K562 (cell line): ENCODE data around the gene CRY2. TPM values are rescaled to one million over a fixed set of nuclear protein-coding genes. Genes with fewer than 3 reads are reported as not detected.

Experiments
- CHD1 ChIP-seq: fragments of 200-600 bp; sonication (generic); IDR thresholded peaks from one replicate; pipeline ENCODE4 v1.6.1; 2012; ENCODE audit warnings: mild to moderate bottlenecking, moderate library complexity, low read length, inconsistent platforms
- CREM ChIP-seq: IDR thresholded peaks from 2 replicates; pipeline ENCODE4 v1.6.1; 2014; ENCODE audit warnings: antibody characterized with exemption, low read depth
- CSDE1 ChIP-seq, 2 experiments: fragments of 450-650 bp; IDR thresholded peaks; 2 replicates each; pipeline ENCODE4 v1.6.1; 2016; ENCODE audit warnings: mild to moderate bottlenecking in 1 of 2
- DPF2 ChIP-seq: fragments of 450-650 bp; IDR thresholded peaks from 2 replicates; pipeline ENCODE4 v1.6.1; 2016
- E2F5 ChIP-seq: sonication (generic); formaldehyde crosslinking; IDR thresholded peaks from 2 replicates; pipeline ENCODE4 v1.8.0; 2022; ENCODE audit warnings: mild to moderate bottlenecking, missing genetic modification reagents
- HDAC2 ChIP-seq: fragments of 450-650 bp; IDR thresholded peaks from 2 replicates; pipeline ENCODE4 v1.6.1; 2016; ENCODE audit warnings: mild to moderate bottlenecking
- NR2F6 ChIP-seq: fragments of 450-650 bp; formaldehyde crosslinking; IDR thresholded peaks from 2 replicates; pipeline ENCODE4 v1.4.0; 2020; ENCODE audit warnings: mild to moderate bottlenecking
- NRF1 ChIP-seq, 2 experiments: fragments of 450-650 bp; IDR thresholded peaks in 1 of 2; conservative IDR thresholded peaks in 1 of 2; 2 replicates each; pipeline ENCODE4 v1.6.1; 2014; ENCODE audit warnings: mild to moderate bottlenecking in 2 of 2
- POLR2AphosphoS2 ChIP-seq: IDR thresholded peaks from 2 replicates; pipeline ENCODE4 v1.6.1; 2012; ENCODE audit warnings: low read length, improper control_type of control experiment
- POLR2AphosphoS5 ChIP-seq: IDR thresholded peaks from 2 replicates; pipeline ENCODE4 v1.6.1; 2011; ENCODE audit warnings: mild to moderate bottlenecking, low read depth, low read length, moderate library complexity; ENCODE audit not compliant: control insufficient read depth, insufficient read depth
- RBFOX2 ChIP-seq: fragments of 200-400 bp; formaldehyde crosslinking; IDR thresholded peaks from 2 replicates; pipeline ENCODE4 v1.6.1; 2017; ENCODE audit warnings: low read depth, mild to moderate bottlenecking, low read length, moderate library complexity
- SMAD4 ChIP-seq: fragments of 250-450 bp; sonication (Bioruptor Pico); conservative IDR thresholded peaks from 2 replicates; pipeline ENCODE4 v1.8.0; 2021; ENCODE audit warnings: inconsistent platforms, mild to moderate bottlenecking, moderate library complexity
- STAT5B ChIP-seq: fragments of 250-450 bp; sonication (Bioruptor Pico); IDR thresholded peaks from 2 replicates; pipeline ENCODE4 v1.8.0; 2021; ENCODE audit warnings: mild to moderate bottlenecking, inconsistent platforms
- TBL1XR1 ChIP-seq, 2 experiments: IDR thresholded peaks; 2 replicates each; pipeline ENCODE4 v1.6.1; 2012; ENCODE audit warnings: improper control_type of control experiment in 2 of 2, low read length in 2 of 2, mild to moderate bottlenecking in 1 of 2
- ZNF780A ChIP-seq: fragments of 250-450 bp; sonication (Bioruptor Pico); IDR thresholded peaks from 2 replicates; pipeline ENCODE4 v1.5.0; 2021; ENCODE audit warnings: mild to moderate bottlenecking
- polyA plus RNA-seq, 8 experiments: library from polyadenylated mRNA; depleted of rRNA in 4 of 8; stranded (reverse) in 5 of 8; unstranded in 3 of 8; fragments of >200 nt; fragmentation: Nextera tagmentation in 2 of 8; fragmentation: Illumina TruSeq in 1 of 8; extraction: Ambion mirVana in 2 of 8; extraction: Trizol in 1 of 8; gene quantifications; 2 replicates each; pipeline versions ENCODE4 v1.2.1 to v1.2.3, GENCODE V29; 2011 to 2014; ENCODE audit warnings: inconsistent platforms in 1 of 8, missing spikeins in 1 of 8
- total RNA-seq, 7 experiments: library from RNA; depleted of rRNA in 6 of 7; stranded (reverse); fragments of >200 nt in 6 of 7; fragmentation: Illumina TruSeq in 2 of 7; extraction: Trizol in 2 of 7; gene quantifications; 2 replicates each; pipeline versions ENCODE4 v1.2.1 to v1.2.3, GENCODE V29; 2011 to 2021; ENCODE audit warnings: low replicate concordance in 1 of 7
- TF ChIP-seq, protein P1 (sequence below): fragments of 250-450 bp; sonication (Bioruptor Pico); IDR thresholded peaks from 2 replicates; pipeline ENCODE4 v1.5.0; 2022; ENCODE audit warnings: mild to moderate bottlenecking
- TF ChIP-seq, protein P2 (sequence below): fragments of 450-650 bp; IDR thresholded peaks from one replicate; pipeline ENCODE4 v1.6.1; 2018; ENCODE audit warnings: mild to moderate bottlenecking, moderate library complexity; ENCODE audit not compliant: partially characterized antibody

Gene CRY2
- total and polyA plus RNA-seq, 9 of the 15 experiments (the other 6 are each of a cell fraction or from before 2014, with no cell fraction given) = 2.3 to 23.9 (median 14.8) TPM

DNA sequence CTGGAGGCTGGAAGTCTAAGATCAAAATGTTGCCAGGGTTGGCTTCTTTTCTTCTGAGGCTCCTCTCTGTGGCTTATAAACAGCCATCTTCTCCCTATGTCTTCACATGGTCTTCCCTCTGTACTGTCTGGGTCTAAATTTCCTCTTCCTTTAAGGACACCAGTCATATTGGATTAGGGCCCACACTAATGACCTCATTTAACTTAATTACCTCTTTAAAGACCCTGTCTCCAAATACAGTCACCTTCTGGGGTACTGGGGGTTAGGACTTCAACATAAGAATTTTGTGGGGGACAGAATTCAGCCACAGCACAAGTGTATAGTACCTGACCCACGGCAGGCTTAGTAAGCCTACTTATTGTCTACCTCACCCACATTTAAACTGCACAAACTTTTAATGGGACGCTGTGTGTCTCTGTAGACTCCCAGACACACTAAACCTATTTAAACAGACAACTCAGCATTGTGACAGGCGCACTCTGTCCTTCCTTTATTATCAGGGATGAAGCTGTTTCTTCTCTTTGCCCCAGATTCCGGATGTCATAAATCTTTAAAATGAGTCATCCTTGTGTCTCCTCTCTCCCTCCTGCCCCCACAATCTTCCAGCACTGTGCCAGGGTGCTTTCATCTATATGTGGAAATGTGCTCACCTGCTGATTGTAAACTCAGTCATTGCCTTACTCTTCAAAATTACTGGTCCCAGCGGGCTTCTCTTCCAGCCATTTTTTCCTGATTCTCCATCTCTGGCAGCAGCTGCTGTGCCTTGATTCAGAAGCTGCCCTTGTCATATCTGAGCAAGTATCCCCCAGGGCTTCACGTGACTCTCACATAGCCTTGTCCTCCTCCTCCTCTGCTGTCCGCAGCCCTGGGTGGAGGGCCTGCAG is 32.8 kb downstream of the CRY2 start (continued):
- TF ChIP-seq RBFOX2 = no peak
- TF ChIP-seq E2F5 (CRISPR knock-in tag) = no peak
- no peak for TF ChIP-seq ZNF780A (CRISPR knock-in tag)
- no peak for TF ChIP-seq STAT5B (CRISPR knock-in tag)
- TF ChIP-seq DPF2 = peak; percentile 95
- TF ChIP-seq CREM = 0 out of 2 replicates have a peak, but pooled peaks have one; percentile 15
- no peak for TF ChIP-seq CSDE1 (IDR thresholded peaks at IDR 0.05)
- no peak for TF ChIP-seq NR2F6 (CRISPR knock-in tag)
- no peak for TF ChIP-seq CHD1
- TF ChIP-seq HDAC2 = peak; percentile 84
- 0 out of 4 replicates have a peak, but pooled peaks of 1 of the 2 experiments have one; percentile 24 for TF ChIP-seq TBL1XR1 (IDR thresholded peaks at IDR 0.05; ENCODE audit: low read length in 2 of 2)
- TF ChIP-seq, protein P1, sequence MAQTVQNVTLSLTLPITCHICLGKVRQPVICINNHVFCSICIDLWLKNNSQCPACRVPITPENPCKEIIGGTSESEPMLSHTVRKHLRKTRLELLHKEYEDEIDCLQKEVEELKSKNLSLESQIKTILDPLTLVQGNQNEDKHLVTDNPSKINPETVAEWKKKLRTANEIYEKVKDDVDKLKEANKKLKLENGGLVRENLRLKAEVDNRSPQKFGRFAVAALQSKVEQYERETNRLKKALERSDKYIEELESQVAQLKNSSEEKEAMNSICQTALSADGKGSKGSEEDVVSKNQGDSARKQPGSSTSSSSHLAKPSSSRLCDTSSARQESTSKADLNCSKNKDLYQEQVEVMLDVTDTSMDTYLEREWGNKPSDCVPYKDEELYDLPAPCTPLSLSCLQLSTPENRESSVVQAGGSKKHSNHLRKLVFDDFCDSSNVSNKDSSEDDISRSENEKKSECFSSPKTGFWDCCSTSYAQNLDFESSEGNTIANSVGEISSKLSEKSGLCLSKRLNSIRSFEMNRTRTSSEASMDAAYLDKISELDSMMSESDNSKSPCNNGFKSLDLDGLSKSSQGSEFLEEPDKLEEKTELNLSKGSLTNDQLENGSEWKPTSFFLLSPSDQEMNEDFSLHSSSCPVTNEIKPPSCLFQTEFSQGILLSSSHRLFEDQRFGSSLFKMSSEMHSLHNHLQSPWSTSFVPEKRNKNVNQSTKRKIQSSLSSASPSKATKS = no peak
- TF ChIP-seq, protein P2, sequence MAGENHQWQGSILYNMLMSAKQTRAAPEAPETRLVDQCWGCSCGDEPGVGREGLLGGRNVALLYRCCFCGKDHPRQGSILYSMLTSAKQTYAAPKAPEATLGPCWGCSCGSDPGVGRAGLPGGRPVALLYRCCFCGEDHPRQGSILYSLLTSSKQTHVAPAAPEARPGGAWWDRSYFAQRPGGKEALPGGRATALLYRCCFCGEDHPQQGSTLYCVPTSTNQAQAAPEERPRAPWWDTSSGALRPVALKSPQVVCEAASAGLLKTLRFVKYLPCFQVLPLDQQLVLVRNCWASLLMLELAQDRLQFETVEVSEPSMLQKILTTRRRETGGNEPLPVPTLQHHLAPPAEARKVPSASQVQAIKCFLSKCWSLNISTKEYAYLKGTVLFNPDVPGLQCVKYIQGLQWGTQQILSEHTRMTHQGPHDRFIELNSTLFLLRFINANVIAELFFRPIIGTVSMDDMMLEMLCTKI = no peak
- peak; percentile 67 for TF ChIP-seq SMAD4 (CRISPR knock-in tag)
- peak; percentile 39 to 54 for TF ChIP-seq NRF1 (conservative IDR thresholded peaks at IDR 0.05 in 1 of 2, IDR thresholded peaks at IDR 0.05 in 1 of 2)
- TF ChIP-seq POLR2AphosphoS2 = no peak
- 0 out of 2 replicates have a peak, but pooled peaks have one; percentile 38 for TF ChIP-seq POLR2AphosphoS5
